ENCODE data around the gene CSNK2A3. TPM values are rescaled to one million over a fixed set of nuclear protein-coding genes. Genes with fewer than 3 reads are reported as not detected.

The CSNK2A3 gene
- total and polyA plus RNA-seq, 10 of the 15 experiments (the other 5 are each of a cell fraction or from before 2014, with no cell fraction given) = 0.68 to 6.2 (median 1.4) TPM

DNA sequence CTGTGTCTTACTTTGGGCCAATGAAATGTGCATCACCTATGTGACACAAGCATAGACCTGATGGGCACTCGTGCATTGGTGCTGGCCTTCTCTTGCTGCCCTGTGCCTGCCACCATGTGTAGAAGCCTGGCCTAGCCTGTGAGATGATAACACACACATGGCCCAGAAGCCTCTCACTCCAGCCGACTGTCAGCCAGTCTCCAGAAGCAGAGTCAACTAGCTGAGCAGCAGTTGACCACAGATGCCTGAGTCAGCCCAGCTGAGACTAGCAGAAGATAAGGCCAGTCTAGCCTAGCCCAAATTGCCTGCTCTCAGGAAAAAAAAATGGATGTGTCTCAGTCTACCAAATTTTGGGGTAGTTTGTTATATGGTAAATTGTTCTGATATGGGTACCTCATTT, 46.2 kb downstream of the CSNK2A3 start:
- WGBS (ENCODE audit: insufficient coverage, insufficient replicate concordance, low lambda C conversion rate, missing lambda C conversion rate) = 31% methylated on average over 2 of the region's 2 CpGs
- ATAC-seq (no peak), DNase-seq (ENCODE audit: low read depth, low spot score) (no peak), FAIRE-seq (no peak)
- H3K27me3 ChIP-seq (replicated peaks in 1 of 2; ENCODE audit: control insufficient read depth in 2 of 2, insufficient read depth in 2 of 2, low read length in 1 of 2) = no peaks in the 10 kb centered on the region
- TF ChIP-seq SRF (IDR thresholded peaks at IDR 0.05; ENCODE audit: low read depth in 2 of 2, low read length in 2 of 2) (no peak), RAD21 (IDR thresholded peaks at IDR 0.05; ENCODE audit: insufficient read depth, low read depth, low read length) (no peak), SUZ12 (IDR thresholded peaks at IDR 0.05; ENCODE audit: unreplicated experiment) (no peak), E4F1 (IDR thresholded peaks at IDR 0.05; ENCODE audit: borderline replicate concordance, partially characterized antibody) (no peak), TBL1XR1 (IDR thresholded peaks at IDR 0.05; ENCODE audit: low read depth, low read length) (no peak), TARDBP (IDR thresholded peaks at IDR 0.05; ENCODE audit: borderline replicate concordance) (no peak), SMARCA5 (IDR thresholded peaks at IDR 0.05) (no peak), MLLT1 (IDR thresholded peaks at IDR 0.05) (no peak), BHLHE40 (IDR thresholded peaks at IDR 0.05; ENCODE audit: borderline replicate concordance in 1 of 2, low read depth in 2 of 2, low read length in 1 of 2) (no peak), RB1 (IDR thresholded peaks at IDR 0.05; ENCODE audit: borderline replicate concordance) (no peak), SMAD5 (IDR thresholded peaks at IDR 0.05; ENCODE audit: low read depth) (no peak), NR2C2 (IDR thresholded peaks at IDR 0.05; ENCODE audit: borderline replicate concordance, control insufficient read depth, insufficient read length, low read depth) (no peak), NFIC (IDR thresholded peaks at IDR 0.05; ENCODE audit: low read depth, low read length) (no peak), TCF3 (IDR thresholded peaks at IDR 0.05; ENCODE audit: borderline replicate concordance, insufficient read depth, low read depth, low read length) (no peak), SMAD1 (IDR thresholded peaks at IDR 0.05; ENCODE audit: low read depth, partially characterized antibody) (no peak), NFYA (IDR thresholded peaks at IDR 0.05; ENCODE audit: borderline replicate concordance, low read depth, low read length) (no peak), GABPA (IDR thresholded peaks at IDR 0.05; ENCODE audit: low read depth) (no peak)
- H3K9ac ChIP-seq (ENCODE audit: control insufficient read depth, insufficient read depth, low read length) = no peak overlapping the region
- H3K79me2 ChIP-seq (ENCODE audit: control insufficient read depth, insufficient read depth, low read length) = no peaks in the 10 kb centered on the region
- no peak overlapping the region for H2AFZ ChIP-seq (ENCODE audit: control insufficient read depth, low read depth, low read length)
- no peaks in the 10 kb centered on the region for H4K20me1 ChIP-seq (ENCODE audit: control insufficient read depth, insufficient read depth)
- no TSS peak for BruUV-seq (replicated peaks)
- no peaks in the 10 kb centered on the region for H3K36me3 ChIP-seq (ENCODE audit: control insufficient read depth in 2 of 2, insufficient read depth in 2 of 2, low read length in 1 of 2)
- ChIA-PET SMC1A (ENCODE audit: uncharacterized antibody, unreplicated experiment) (no interaction called here), POLR2A (no interaction called here), RAD21 (ENCODE audit: unreplicated experiment) (no interaction called here), CTCF (no interaction called here)
- no peak overlapping the region for H3K4me3 ChIP-seq
- no peak overlapping the region for H3K4me2 ChIP-seq (ENCODE audit: control insufficient read depth, insufficient read depth)
- in situ Hi-C loops (cut with MboI) = no loop called here
- H3K9me3 ChIP-seq (replicated peaks; ENCODE audit: control insufficient read depth, insufficient read depth, low read length) = no peaks in the 10 kb centered on the region; the same call in 2 of the 3 replicates
- intact Hi-C loops (cut with micrococcal nuclease; ENCODE audit: unreplicated experiment) = no loop called here
- H3K4me1 ChIP-seq (ENCODE audit: control insufficient read depth, insufficient read depth, low read length) = 0 out of 2 replicates have a peak, but pooled peaks cover 5% of the 10 kb centered on the region
- H3K27ac ChIP-seq (ENCODE audit: control insufficient read depth, insufficient read depth) = no peak overlapping the region

Data from GM12878 (cell line).